GM19397 (cell line): ENCODE results near the gene DDOST.
"Not testable (repeated sequence)": the region's sequence is repeated elsewhere in the genome, so short reads cannot be mapped to it uniquely, and the experiment has no call there.

ENCODE experiments used
- ATAC-seq: cut with Tn5 transposase; IDR thresholded peaks from one replicate; pipeline ENCODE4 v1.9.1; 2021; ENCODE audit warnings: mild to moderate bottlenecking, moderate library complexity; ENCODE audit not compliant: unreplicated experiment

Gene DDOST

DNA sequence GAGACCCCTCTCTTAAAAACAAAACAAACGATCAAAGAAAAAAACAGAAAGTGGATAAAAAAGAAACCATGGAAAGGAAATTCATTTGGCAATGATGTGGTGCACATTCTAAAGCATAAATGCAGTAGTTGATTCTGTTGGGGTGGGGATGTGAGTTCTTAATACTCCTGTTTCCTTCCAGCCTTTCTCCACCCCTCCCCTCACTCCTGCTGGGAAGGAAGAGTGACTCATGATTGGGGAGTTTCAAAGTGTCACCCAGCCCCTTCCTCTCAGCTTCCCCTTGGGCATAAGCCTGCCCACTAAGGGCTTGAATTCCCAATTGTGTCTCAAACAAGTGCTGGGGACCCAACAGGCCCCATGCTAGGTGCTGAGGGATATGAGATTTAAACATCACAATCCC, 34.6 kb downstream of the DDOST start:
- ATAC-seq: no peak

DNA sequence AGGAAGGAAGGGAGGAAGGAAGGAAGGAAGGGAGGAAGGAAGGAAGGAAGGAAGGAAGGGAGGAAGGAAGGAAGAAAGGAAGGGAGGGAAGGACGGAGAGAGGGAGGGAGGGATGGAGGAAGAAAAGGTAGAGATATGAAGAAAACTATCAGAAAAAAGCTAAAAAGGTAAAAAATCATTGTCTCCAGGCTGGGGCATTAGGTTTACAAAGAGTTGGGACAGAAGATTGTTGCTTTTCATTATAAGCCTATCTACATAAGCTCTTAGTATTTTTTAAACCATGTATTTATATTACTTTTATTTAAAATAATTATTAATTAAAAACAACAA, 35.1 kb downstream of the DDOST start:
- ATAC-seq: no peak

DNA sequence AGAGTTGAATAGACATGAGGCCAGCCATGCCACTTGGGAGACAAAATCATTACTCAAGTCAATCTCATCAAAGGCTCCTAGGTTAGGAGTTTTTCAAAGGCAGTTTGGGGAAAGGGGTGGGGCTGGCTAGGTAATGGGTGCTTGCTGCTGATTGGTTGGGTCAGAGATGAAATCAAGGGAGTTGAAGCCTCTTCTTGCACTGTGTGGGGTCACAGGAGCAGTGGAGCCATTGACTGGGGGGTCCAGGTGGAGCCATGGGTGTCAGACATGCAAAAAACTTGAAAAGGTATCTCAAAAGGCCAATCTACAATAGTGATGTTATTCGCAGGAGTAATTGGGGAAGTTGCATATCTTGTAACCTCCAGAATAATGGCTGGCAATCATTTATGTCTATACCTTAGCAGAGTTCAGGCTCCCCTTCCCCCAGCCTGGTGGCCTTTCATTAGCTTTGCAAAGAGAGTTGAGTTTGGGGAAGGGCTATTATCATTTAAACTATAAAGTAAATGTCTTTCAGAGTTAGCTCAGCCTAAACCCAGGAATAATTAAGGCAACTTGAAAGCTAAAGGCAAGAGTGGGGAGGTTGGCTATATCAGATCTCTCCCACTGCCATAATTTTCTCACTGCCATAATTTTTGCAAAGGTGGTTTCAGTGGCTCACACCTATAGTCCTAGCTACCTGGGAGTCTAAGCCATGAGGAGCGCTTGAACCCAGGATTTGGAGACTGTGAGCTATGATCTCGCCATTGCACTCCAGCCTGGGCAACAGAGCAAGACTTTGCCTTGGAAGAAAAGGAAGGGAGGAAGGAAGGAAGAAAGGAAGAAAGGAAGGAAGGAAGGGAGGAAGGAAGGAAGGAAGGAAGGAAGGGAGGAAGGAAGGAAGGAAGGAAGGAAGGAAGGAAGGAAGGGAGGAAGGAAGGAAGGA, 35.7 kb downstream of the DDOST start:
- ATAC-seq: no peak

DNA sequence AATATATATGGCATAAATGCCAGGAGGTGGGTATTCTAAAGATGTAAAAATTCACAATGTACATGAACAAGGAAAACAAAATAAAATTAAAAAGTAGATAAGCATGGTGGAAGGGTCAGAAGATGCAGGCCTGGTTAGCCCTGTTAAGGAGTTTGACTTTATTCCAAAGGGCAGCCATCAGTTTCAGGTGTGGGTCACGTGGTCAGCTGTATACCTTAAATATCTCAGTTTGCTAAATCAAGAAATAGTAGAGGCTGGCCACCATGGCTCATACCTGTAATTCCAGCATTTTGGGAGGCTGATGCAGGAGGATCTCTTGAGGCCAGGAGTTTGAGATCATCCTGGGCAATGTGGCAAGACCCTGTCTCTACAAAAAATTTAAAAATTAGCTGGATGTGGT, 36.5 kb downstream of the DDOST start:
- no peak for ATAC-seq

DNA sequence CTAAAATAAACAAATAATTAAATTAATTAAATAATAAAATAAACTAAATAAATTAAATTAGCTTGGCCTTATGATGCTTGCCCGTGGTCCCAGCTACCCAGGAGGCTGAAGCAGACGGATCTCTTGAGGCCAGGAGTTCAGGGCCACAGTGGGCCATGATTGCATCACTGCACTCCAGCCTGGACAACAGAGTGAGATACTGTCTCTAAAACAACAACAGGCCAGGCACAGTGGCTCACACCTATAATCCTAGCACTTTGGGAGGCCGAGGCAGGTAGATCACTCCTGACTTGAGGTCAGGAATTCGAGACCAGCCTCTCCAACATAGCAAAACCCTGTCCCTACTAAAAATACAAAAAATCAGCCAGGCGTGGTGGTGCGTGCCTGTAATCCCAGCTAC, 40.2 kb downstream of the DDOST start:
- no peak for ATAC-seq

DNA sequence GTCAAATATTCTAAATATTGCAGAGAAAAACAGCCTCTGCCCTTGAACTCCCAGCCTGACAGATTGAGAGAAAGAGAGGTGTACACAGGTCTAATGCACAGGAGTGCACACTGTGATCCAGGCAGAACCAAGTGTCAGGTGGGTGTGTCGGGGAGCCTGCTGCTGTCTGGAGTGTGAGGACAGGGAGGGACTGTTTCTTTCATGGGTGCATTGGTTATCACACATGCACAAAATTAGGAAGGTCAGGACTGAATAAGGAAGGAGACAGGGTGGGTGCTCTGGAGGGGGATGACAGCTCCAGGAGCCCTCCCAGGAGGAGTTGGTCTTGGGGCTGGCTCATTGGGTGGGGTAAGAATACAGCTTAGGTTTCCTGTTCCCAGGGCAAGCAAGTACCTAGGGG, 41.2 kb downstream of the DDOST start:
- ATAC-seq: no peak

DNA sequence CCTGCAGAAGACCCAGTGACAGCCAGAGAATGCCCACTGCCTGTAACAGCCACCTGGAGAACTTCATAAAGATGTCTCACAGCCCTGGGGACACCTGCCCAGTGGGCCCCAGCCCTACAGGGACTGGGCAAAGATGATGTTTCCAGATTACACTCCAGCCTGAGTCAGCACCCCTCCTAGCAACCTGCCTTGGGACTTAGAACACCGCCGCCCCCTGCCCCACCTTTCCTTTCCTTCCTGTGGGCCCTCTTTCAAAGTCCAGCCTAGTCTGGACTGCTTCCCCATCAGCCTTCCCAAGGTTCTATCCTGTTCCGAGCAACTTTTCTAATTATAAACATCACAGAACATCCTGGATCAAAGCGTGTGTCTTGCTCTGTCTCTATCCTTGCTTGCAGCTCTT, 42.6 kb downstream of the DDOST start:
- ATAC-seq: no peak

DNA sequence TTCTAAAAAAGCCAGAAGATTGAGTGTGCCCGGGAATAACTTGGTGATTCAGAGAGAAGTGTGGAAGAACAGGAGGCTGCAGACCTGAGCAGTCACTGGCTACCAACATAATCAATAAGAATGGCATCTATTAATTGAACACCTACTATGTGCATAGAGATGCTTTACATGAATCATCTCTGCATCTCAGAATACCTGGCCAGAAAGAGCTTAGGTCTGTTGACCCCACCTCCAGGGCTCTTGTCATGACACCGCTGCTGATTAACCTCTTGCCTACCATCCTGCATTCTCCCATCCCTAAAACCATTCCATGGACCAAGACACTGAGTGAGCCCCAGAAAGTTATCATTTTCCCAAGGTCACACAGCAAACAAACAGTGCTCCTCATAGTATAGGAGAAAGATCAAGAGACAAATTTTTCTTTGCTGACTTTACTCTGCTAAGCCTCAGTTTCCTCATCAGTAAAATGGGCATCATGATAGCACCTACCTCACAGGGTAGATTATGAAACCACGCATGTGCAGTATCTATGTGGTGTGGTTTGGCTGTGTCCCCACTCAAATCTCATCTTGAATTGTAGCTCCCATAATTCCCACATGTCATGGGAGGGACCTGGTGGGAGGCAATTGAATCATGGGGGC, 44.2 kb downstream of the DDOST start:
- no peak for ATAC-seq

DNA sequence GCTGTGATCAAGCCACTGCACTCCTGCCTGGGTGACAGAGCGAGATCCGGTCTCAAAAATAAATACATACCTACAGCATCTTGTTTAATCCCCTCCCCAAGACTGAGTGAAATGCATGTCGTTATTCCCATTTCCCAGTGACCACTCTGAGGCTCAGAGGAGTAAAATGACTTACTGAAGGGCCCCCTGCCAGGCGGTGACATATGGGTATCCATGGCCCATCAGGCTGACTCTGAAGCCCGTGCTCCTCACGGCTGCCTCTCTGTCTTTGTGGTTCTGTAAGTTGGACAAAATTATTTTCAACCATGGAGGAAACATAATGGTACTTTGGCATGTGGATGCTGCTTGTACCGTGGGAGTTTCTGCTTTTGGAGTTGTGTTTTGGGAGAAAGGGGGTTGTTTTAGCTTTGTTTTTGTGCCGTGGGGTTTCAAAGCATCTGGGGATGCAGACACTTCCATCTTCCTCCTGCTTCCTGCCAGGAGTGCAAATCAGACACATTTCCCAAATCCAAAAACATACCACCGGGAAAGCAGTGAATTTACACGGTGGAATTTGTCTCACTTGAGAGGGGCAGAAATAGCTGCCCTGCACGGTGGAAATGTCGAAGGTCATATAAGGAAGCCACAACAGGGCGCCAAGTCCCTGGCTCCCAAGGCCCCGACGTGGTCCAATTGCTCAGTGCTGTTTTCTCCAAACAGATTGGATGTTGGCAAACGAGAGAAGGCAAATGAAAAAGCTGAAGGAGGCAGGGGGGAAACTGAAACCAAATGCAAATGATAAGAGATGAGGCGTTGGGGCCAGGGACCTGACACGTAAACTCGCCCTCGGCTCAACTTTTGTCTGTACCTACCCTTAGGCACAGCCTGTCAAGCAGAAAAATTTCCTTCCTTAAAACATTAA, 45.0 kb downstream of the DDOST start:
- no peak for ATAC-seq

DNA sequence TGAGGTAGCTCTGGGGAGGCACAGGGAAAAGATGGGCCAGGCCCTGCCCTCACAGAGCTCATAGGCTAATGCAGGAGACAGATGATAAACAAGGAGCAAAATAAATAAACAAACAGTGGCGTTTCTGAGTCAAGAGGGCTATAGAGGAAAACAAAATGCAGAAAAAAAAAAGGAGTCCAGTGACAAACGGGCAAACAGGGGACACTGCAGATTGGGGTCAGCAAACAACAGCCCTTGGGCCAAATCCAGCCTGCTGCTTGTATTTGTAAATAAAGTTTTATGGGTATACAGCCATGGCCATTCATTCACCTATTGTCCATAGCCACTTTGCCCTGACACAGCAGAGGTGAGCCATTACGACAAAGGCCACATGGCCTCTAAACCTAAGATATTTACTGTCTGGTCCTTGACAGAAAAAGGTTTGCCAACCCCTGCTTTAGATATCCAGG, 47.0 kb downstream of the DDOST start:
- no peak for ATAC-seq

DNA sequence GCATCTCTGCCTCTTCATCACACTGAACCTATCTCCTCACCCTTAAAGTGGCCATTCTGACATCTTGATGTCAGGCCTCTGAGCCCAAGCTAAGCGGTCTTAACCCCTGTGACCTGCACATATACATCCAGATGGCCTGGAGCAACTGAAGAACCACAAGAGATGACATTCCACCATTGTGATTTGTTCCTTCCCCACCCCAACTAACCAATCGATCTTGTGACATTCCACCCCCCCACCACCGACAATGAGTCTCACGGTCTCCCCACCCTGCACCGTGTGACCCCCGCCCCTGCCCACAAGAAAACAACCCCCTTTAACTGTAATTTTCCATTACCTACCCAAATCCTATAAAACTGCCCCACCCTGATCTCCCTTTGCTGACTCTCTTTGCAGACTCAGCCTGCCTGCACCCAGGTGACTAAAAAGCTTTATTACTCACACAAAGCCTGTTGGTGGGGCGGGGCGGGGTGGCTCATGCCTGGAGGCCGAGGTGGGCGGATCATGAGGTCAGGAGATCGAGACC, 48.9 kb downstream of the DDOST start:
- ATAC-seq: no peak

DNA sequence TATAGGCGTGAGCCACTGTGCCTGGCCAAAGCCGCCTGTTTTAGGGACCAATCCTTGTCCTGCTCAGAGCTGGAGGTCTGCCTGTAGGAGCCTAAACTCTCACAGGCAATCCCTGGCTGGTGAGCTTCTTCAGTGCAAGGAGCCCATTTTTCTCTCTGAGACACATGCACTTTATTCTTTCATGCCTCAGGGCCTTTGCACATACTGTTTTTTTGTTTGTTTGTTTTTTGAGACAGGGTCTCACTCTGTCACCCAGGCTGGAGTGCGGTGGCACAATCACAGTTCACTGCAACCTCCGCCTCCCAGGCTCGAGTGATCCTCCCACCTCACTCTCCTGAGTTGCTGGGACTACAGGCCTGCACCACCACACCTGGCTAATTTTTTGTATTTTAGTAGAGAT, 49.5 kb downstream of the DDOST start:
- ATAC-seq: no peak

DNA sequence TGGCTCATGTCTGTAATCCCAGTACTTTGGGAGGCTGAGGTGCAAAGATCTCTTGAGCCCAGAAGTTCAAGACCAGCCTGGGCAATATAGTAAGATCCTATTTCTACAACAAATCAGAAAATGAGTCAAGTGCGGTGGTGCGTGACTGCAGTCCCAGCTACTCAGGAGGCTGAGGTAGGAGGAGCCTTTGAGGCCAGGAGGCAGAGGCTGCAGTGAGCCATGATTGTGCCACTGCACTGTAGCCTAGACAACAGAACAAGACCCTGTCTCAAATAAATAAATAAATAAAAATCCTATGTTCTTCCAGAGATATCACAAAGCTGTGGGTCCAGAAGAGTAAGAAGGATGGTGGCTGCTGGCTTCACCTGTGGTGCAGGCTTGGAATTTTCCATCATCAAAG, 50.2 kb downstream of the DDOST start:
- no peak for ATAC-seq

DNA sequence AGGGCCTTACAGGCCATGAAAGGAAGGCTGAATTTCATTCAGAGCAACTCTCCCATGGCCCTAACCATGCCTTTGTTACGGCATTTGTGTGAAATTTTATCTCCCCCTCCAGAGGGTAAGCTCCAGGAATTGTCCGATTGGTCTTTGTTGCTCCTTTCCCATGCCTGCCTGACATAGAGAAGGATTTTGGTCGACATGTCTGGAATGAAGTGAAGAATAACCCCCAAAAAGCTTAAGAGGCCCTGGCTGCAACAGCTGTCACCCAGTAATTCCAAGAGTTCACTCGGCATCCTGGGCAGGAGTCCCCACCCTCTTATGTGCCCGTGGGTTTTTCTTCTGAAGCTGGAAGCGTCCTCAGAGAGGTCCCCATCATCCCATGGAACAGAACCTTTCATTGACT, 51.6 kb downstream of the DDOST start:
- no peak for ATAC-seq

DNA sequence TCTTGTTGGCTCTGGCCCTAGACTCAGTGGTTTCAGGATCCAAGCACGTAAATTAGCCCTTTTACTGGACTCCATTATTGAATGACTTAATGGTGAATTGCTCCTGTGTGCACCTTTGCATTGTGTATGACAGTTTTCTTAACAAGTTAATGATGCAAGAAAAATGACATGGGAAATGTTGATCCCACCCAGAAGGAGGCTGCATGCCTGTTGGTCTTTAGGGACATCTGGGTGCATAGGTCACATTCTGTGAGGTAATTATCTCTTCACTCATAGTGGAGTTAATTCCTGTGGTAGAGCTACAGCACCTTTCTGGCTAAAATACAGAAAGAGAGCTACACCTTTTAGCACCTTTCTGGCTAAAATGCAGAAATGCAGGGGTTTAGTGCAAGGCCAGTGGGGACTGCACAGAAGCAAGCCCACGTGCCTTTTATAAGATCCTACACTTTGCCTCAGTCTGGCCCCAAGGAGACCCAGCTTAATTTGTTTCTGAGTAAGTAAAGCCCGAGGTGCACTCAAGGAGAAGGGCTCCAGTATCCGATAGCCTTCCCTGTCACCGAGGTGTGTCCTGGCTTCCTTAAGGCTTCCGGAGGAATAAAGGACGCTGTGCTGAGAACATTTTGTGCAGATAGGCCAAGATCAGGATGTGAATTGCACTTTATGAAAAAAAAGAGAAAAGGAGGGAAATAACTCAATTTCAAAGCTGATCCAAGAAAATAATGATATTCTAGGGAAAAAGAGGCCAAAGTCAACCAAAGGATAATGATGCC, 54.2 kb downstream of the DDOST start:
- not testable (repeated sequence) for ATAC-seq

DNA sequence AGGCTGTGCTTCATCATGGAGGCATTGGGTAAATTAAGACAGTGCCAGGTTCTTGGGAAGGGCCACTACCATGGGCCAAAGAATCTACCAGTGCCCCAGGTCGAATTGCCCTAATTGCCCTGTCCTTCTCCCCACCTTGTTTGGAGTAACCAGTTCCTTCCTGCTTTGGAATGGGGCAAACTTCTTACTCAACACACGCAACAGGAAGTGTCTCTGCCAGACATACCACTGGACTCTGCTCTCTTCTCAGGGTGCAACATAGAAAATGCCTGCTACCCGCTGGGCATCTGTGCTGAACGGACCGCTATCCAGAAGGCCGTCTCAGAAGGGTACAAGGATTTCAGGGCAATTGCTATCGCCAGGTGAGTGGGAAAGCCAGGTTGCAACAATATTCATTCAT, 56.5 kb downstream of the DDOST start:
- no peak for ATAC-seq

DNA sequence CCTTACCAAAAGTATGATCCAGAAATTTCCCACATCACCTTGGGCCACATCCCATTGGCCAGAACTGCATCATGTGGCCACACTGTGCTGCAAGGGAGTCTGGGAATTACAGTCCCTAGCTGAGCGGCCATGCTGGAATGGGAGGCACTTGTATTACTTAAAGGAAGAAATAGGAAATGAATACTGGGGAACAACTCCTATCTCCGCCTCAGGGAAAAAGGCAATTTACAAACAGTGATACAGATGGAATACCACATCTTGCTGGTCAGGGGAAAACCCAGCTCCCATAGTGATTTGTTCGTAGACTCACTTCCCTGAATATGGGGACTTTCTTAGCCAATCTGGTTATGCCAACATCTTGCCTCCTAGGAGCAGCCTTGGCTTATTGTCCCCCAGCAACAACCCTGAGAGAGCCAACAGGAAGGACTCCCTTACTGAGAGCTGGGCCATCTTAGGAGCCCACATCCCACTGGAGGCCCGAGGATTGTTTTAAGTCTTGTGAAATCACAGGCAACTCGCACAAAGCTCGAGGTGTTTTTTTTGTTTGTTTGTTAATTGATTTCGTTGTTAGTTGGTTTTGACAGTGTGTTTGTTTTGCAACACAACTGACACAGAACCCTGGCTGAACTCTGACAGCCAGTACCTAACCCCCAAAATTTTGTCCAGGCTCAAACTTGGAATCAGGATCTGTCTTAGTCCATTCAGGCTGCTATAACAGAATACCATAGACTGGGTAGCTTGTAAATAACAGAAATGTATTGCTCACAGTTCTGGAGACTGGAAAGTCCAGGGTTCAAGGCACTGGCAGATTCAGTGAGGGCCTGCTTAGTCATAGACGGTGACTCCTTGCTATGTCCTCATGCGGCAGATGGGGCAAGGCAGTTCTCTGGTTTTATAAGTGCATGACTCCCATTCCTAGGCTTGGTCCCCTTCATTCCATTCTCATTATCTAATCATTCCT, 57.4 kb downstream of the DDOST start:
- no peak for ATAC-seq

DNA sequence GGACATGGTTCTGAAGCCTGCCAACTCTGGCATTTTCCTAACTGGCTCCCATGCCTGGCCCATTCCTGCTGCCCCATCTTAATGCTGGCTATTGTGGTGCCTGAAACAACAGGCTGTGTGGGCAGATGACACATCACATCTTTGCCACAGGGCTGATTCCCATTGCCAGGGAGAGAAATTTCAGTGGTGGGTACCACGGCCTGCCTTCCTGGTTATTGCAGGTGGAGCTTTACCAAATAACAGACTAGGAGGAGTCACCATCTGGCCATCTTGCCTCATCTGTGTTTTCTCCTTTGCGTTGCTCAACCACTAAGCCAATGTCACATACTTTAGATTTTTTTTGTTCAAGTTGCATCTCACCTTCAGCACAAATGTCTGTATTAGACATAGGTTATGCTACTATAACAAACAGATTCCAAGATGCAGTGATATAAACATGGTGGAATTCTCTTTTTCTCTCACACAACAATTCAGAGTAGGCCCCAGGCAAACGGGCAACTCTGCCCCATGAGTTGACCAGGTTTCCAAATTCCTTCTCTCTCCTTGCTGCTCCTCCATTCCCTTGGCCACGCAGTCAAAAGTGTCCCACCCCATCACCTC, 58.2 kb downstream of the DDOST start:
- no peak for ATAC-seq
